Heart left ventricle (tissue), 16 donors: ENCODE results near the gene SRRM2. TPM values are rescaled to one million over a fixed set of nuclear protein-coding genes. Genes with fewer than 3 reads are reported as not detected.

Experiments used
- ATAC-seq, 4 donors: fragments of 200-7000 bp; cut with Tn5 transposase; one replicate each; pipeline ENCODE4 v1.9.1; 2020 to 2022; ENCODE audit warnings: moderate library complexity in 4 of 4, mild to moderate bottlenecking in 3 of 4, moderate number of reproducible peaks in 1 of 4
- DNase-seq, 5 donors: peaks; one replicate each; pipeline ENCODE4 v3.0.0-alpha.2; 2020
- H3K27ac ChIP-seq, 12 donors: fragments of 200-600 bp; sonication (generic) in 4 of 12; one replicate each; pipeline versions ENCODE4 v1.5.0 to v1.8.0; 2016 to 2022; ENCODE audit warnings: mild to moderate bottlenecking in 2 of 12
- H3K27me3 ChIP-seq, 9 donors: fragments of 200-600 bp; sonication (generic) in 2 of 9; one replicate each; pipeline versions ENCODE4 v1.5.1 to v1.8.0; 2016 to 2022; ENCODE audit warnings: mild to moderate bottlenecking in 3 of 9
- H3K36me3 ChIP-seq, 9 donors: fragments of 200-600 bp; sonication (generic) in 2 of 9; one replicate each; pipeline versions ENCODE4 v1.5.0 to v1.8.0; 2018 to 2022; ENCODE audit warnings: mild to moderate bottlenecking in 2 of 9
- H3K4me1 ChIP-seq, 12 donors: fragments of 200-600 bp; sonication (generic) in 4 of 12; one replicate each; pipeline versions ENCODE4 v1.5.0 to v1.8.0; 2016 to 2022; ENCODE audit warnings: mild to moderate bottlenecking in 3 of 12
- H3K4me3 ChIP-seq, 12 donors: fragments of 200-600 bp; sonication (generic) in 4 of 12; one replicate each; pipeline versions ENCODE4 v1.5.0 to v1.8.0; 2017 to 2022; ENCODE audit warnings: mild to moderate bottlenecking in 9 of 12, moderate library complexity in 4 of 12
- H3K9me3 ChIP-seq, 12 donors: fragments of 200-600 bp; sonication (generic) in 4 of 12; one replicate each; pipeline versions ENCODE4 v1.5.0 to v1.8.0; 2016 to 2022; ENCODE audit warnings: mild to moderate bottlenecking in 1 of 12
- CTCF ChIP-seq, 12 donors: fragments of 200-600 bp; sonication (generic) in 4 of 12; IDR thresholded peaks; one replicate each; pipeline versions ENCODE4 v1.5.0 to v1.8.0; 2018 to 2022; ENCODE audit warnings: antibody characterized with exemption in 12 of 12, mild to moderate bottlenecking in 5 of 12
- POLR2A ChIP-seq, 2 donors: fragments of 450-650 bp; IDR thresholded peaks; one replicate each; pipeline ENCODE4 v1.6.1; 2017; ENCODE audit warnings: antibody characterized with exemption in 2 of 2, mild to moderate bottlenecking in 2 of 2, moderate library complexity in 2 of 2
- WGBS, 4 donors: extraction: QIAGEN DNeasy Blood & Tissue Kit in 2 of 4; methylation state at CpG; one replicate each; pipeline versions ENCODE4 v1.1.5 to v1.1.7; 2013 to 2018; 5-methylcytosine and 5-hydroxymethylcytosine counted together
- intact Hi-C, 10 donors: fragments of 100-400 bp; cut with DNase I; formaldehyde crosslinking; loops; one replicate each; pipeline versions ENCODE4 v1.11.1 to v1.14.2; 2022
- polyA plus RNA-seq, 2 donors: library from polyadenylated mRNA; stranded (reverse); fragments of 200-250 nt; gene quantifications; one replicate each; pipeline ENCODE4 v1.2.3, GENCODE V29; 2013
- total RNA-seq, 9 donors: library from RNA; depleted of rRNA in 2 of 9; stranded (reverse); fragments of >200 nt in 2 of 9; fragmentation: NEBNext Ultra II Directional in 3 of 9; extraction: Animal tissue kit (Norgen Biotek cat#: 25700) in 3 of 9; gene quantifications; one replicate each; pipeline versions ENCODE4 v1.1.0 to v1.2.4, GENCODE V29; 2016 to 2023
- donor health status: ischemic (EF 13 %, LVEDD 7.1; RV severe dilation, severe dysfunction).
- donor health status: healthy with polysubstance abuse.
- donor health status: DM: no; HTN: yes; CAD: no.
- donor health status: DM: no; HTN: no; CAD: no.
- donor health status: ischemic (EF 25% LVEDD 6.9; RV normal size, moderate dysfunction).
- donor health status: ischemic (EF 25% LVEDD 5.7; RV mildly dilated, moderate dysfunction).
- donor health status: healthy.
- donor health status: DM: yes; HTN: yes; CAD: no.
- donor health status: ischemic (EF 35%, LVEDD 5.7; RV mildly dilated, moderate dysfunction).
- donor health status: nonischemic (EF 11% LVEDD 7.7; RV severe dilation, severe dysfunction).
- donor health status: DM: yes; HTN: yes; CAD: no.
- donor health status: PGD.
- donor health status: ischemic (EF 29% LVEDD 5.4; RV normal size, mild dysfunction).
- donor health status: nonischemic (EF 23%, LVEDD 6.1; RV moderate dilation, normal function).

Gene SRRM2
- total and polyA plus RNA-seq, 11 donors, result 112 to 540 (median 233) TPM

- peaks cover 0 to 4% (median 0%) of the 10 kb centered on the region in 9 donors for H3K36me3 ChIP-seq
- intact Hi-C loops, result loop anchor here in 2 of 10 donors (5.0 to 10.0 kb wide), 2 partner anchors 55 to 68 kb away; partner anchors contain the start of gene KCTD5 (in 1 of the 2)
- ATAC-seq (no peak), DNase-seq (no peak)
- no peaks in the 10 kb centered on the region for H3K27me3 ChIP-seq
- H3K4me1 ChIP-seq, result peaks cover 4 to 26% (median 18%) of the 10 kb centered on the region in 12 donors
- H3K27ac ChIP-seq, result no peak overlapping the region
- TF ChIP-seq POLR2A (IDR thresholded peaks at IDR 0.05), result no peak
- TF ChIP-seq CTCF (IDR thresholded peaks at IDR 0.05), result no peak
- H3K9me3 ChIP-seq, result no peaks in the 10 kb centered on the region
- H3K4me3 ChIP-seq, result no peak overlapping the region
- 88 to 98% (median 94%) methylated on average over 6 of the region's 6 CpGs for WGBS, 4 donors
Observed at GRCh38 chr16:2749936-2750335, 2.5 kb upstream of the SRRM2 start.

GRCh38 chr16:2751577-2752034, 832 bp upstream of the SRRM2 start:
- intact Hi-C loops, result loop anchor here in 6 of 10 donors (1.0 to 10.0 kb wide), 6 partner anchors 25 to 77 kb away; partner anchors contain the start of genes ELOB (in 5 of the 6) and KCTD5 (in 1 of the 6)
- no peak for ATAC-seq
- WGBS, 4 donors, result 53 to 58% (median 56%) methylated on average over 23 of the region's 23 CpGs
- H3K36me3 ChIP-seq, result peaks cover 0 to 11% (median 4%) of the 10 kb centered on the region in 9 donors
- TF ChIP-seq POLR2A (IDR thresholded peaks at IDR 0.05) (no peak), CTCF (IDR thresholded peaks at IDR 0.05) (no peak)
- H3K27ac ChIP-seq, result peak overlapping the region; percentile 97 to 100 (median 98)
- H3K27me3 ChIP-seq, result no peaks in the 10 kb centered on the region
- H3K4me1 ChIP-seq, result peaks cover 8 to 43% (median 35%) of the 10 kb centered on the region in 12 donors
- no peaks in the 10 kb centered on the region for H3K9me3 ChIP-seq
- DNase-seq, result peak in 2 of 5 donors; percentile 40 to 61
- H3K4me3 ChIP-seq, result peak overlapping the region in 11 of 12 donors; percentile 56 to 99 (median 89)

GRCh38 chr16:2752850-2753732, 653 bp downstream of the SRRM2 start:
- peak overlapping the region; percentile 56 to 99 (median 88) for H3K4me3 ChIP-seq
- H3K36me3 ChIP-seq, result peaks cover 0 to 25% (median 19%) of the 10 kb centered on the region in 9 donors
- no peak for TF ChIP-seq CTCF (IDR thresholded peaks at IDR 0.05)
- no peak for TF ChIP-seq POLR2A (IDR thresholded peaks at IDR 0.05)
- no peaks in the 10 kb centered on the region for H3K9me3 ChIP-seq
- H3K4me1 ChIP-seq, result peaks cover 11 to 53% (median 46%) of the 10 kb centered on the region in 12 donors
- H3K27ac ChIP-seq, result peak overlapping the region; percentile 97 to 100 (median 98)
- no peaks in the 10 kb centered on the region for H3K27me3 ChIP-seq
- DNase-seq (peak; percentile 88 to 93 (median 89)), ATAC-seq (peak; percentile 34 to 86 (median 72))
- WGBS, 4 donors, result 1% methylated on average over 29 to 80 of the region's 82 CpGs
- intact Hi-C loops, result loop anchor here in 6 of 10 donors (1.0 to 10.0 kb wide), 6 partner anchors 24 to 78 kb away; partner anchors contain the start of genes ELOB (in 5 of the 6) and KCTD5 (in 1 of the 6)

GRCh38 chr16:2753733-2754020, 1.2 kb downstream of the SRRM2 start:
- intact Hi-C loops, result loop anchor here in 6 of 10 donors (2.0 to 10.0 kb wide), 5 partner anchors 15 to 79 kb away; partner anchors contain the start of genes ELOB (in 4 of the 6) and KCTD5 (in 1 of the 6)
- Histone ChIP-seq H3K4me3 (peak overlapping the region; percentile 56 to 99 (median 88)), H3K36me3 (peaks cover 0 to 30% (median 25%) of the 10 kb centered on the region in 9 donors), H3K4me1 (peaks cover 11 to 53% (median 47%) of the 10 kb centered on the region in 12 donors), H3K27me3 (no peaks in the 10 kb centered on the region), H3K27ac (peak overlapping the region in 10 of 12 donors; percentile 97 to 100 (median 98)), H3K9me3 (no peaks in the 10 kb centered on the region)
- DNase-seq, result peak in 1 of 5 donors; percentile 33
- 1 to 4% (median 2%) methylated on average over 7 of the region's 7 CpGs for WGBS, 4 donors
- TF ChIP-seq POLR2A (IDR thresholded peaks at IDR 0.05) (no peak), CTCF (IDR thresholded peaks at IDR 0.05) (no peak)
- ATAC-seq, result no peak
